Esophagus muscularis mucosa (tissue), 4 donors: ENCODE data around the gene CCBE1.

Source experiments
- EP300 ChIP-seq: sonication (generic); formaldehyde crosslinking; IDR thresholded peaks from one replicate; pipeline ENCODE4 v1.6.1; 2017; ENCODE audit warnings: antibody characterized with exemption
- POLR2A ChIP-seq: fragments of 450-650 bp; IDR thresholded peaks from one replicate; pipeline ENCODE4 v1.6.1; 2017; ENCODE audit warnings: antibody characterized with exemption, moderate library complexity, mild to moderate bottlenecking, low read depth
- POLR2AphosphoS5 ChIP-seq, 2 donors: sonication (generic); formaldehyde crosslinking; IDR thresholded peaks; one replicate each; pipeline ENCODE4 v1.6.1; 2017; ENCODE audit warnings: antibody characterized with exemption in 2 of 2
- TF ChIP-seq, protein P1 (sequence below), 3 experiments: fragments of 200-600 bp in 2 of 3; fragments of 450-650 bp in 1 of 3; sonication (generic) in 2 of 3; IDR thresholded peaks; one replicate each; pipeline ENCODE4 v1.5.1; 2017 to 2019; ENCODE audit warnings: antibody characterized with exemption in 3 of 3, mild to moderate bottlenecking in 2 of 3, moderate library complexity in 1 of 3

DNA sequence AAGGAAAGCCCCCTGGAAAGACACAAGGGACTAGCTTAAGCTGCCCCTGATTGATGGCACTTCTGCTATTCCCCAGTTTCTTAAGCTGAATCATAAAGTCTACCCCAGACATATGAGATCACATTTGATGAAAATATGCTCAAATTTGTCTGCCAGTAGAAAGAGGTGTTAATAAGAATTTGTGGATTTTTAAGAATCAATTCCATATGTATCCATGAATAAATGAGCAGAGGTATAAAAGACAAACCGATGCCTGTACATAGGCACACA lies 119.9 kb downstream of the CCBE1 start:
- TF ChIP-seq, protein P1, sequence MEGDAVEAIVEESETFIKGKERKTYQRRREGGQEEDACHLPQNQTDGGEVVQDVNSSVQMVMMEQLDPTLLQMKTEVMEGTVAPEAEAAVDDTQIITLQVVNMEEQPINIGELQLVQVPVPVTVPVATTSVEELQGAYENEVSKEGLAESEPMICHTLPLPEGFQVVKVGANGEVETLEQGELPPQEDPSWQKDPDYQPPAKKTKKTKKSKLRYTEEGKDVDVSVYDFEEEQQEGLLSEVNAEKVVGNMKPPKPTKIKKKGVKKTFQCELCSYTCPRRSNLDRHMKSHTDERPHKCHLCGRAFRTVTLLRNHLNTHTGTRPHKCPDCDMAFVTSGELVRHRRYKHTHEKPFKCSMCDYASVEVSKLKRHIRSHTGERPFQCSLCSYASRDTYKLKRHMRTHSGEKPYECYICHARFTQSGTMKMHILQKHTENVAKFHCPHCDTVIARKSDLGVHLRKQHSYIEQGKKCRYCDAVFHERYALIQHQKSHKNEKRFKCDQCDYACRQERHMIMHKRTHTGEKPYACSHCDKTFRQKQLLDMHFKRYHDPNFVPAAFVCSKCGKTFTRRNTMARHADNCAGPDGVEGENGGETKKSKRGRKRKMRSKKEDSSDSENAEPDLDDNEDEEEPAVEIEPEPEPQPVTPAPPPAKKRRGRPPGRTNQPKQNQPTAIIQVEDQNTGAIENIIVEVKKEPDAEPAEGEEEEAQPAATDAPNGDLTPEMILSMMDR (IDR thresholded peaks at IDR 0.05): no peak
- TF ChIP-seq POLR2A: no peak
- no peak for TF ChIP-seq POLR2AphosphoS5 (IDR thresholded peaks at IDR 0.05)
- TF ChIP-seq EP300: no peak
